ENCODE results near the gene MRPL27.
"Not testable (repeated sequence)": the region's sequence is repeated elsewhere in the genome, so short reads cannot be mapped to it uniquely, and the experiment has no call there.

The MRPL27 gene

GRCh38 chr17:50407921-50408320 lies 34.9 kb upstream of the MRPL27 start:
- FAIRE-seq = no peak
- TF ChIP-seq CTCF (IDR thresholded peaks at IDR 0.05; ENCODE audit: insufficient read depth, missing control alignments) = no peak
- no peak for DNase-seq (ENCODE audit: insufficient read length, low spot score)

- TF ChIP-seq CTCF (IDR thresholded peaks at IDR 0.05; ENCODE audit: insufficient read depth, missing control alignments) = no peak
- FAIRE-seq (no peak), DNase-seq (ENCODE audit: insufficient read length, low spot score) (no peak)
Observed at GRCh38 chr17:50406578-50406977, 33.6 kb upstream of the MRPL27 start.

DNA sequence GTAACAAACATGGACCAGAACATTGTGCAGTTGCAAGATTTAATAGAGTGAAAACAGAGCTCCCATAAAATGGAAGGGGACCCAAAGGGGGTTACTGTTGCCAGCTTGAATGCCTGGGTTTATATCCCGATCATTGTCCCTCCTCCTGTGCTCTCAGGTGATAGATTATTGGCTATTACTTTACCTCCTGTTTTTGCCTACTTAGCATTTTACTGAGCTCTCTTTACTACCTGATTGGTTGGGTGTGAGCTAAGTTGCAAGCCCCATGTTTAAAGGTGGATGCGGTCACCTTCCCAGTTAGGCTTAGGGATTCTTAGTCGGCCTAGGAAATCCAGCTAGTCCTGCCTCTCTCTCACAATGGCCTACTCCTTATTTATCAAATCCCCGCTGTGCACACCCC lies 32.4 kb upstream of the MRPL27 start:
- not testable (repeated sequence) for FAIRE-seq

GRCh38 chr17:50399591-50399990 lies 26.6 kb upstream of the MRPL27 start:
- FAIRE-seq = not testable (repeated sequence)

More for the DNA sequence above, 32.4 kb upstream of the MRPL27 start:
- DNase-seq (ENCODE audit: insufficient read length, low spot score) = not testable (repeated sequence)

DNA sequence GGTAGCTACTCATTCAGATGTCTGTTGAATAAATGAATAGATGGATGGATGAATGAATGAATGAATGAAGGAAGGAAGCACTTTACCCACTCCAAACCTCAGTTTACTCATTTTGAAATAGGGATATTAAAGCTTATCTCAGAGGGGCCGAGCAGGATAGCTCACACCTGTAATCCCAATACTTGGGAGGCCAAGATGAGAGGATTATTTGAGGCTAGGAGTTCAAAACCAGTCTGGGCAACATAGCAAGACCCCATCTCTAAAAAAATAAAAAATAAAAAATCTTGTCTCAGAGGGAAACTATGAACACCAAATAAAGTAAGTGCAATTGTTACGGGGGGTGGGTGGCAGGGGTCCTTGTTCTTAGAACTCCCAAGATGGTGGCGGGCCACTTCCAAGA lies 25.7 kb upstream of the MRPL27 start:
- DNase-seq (ENCODE audit: insufficient read length, low spot score); FAIRE-seq: not testable (repeated sequence)

More at GRCh38 chr17:50399591-50399990, 26.6 kb upstream of the MRPL27 start:
- DNase-seq (ENCODE audit: insufficient read length, low spot score) = not testable (repeated sequence)

- FAIRE-seq (no peak), DNase-seq (ENCODE audit: insufficient read length, low spot score) (no peak)
- TF ChIP-seq CTCF (IDR thresholded peaks at IDR 0.05; ENCODE audit: insufficient read depth, missing control alignments) = no peak
Observed at GRCh38 chr17:50397919-50398285, 24.9 kb upstream of the MRPL27 start.

DNA sequence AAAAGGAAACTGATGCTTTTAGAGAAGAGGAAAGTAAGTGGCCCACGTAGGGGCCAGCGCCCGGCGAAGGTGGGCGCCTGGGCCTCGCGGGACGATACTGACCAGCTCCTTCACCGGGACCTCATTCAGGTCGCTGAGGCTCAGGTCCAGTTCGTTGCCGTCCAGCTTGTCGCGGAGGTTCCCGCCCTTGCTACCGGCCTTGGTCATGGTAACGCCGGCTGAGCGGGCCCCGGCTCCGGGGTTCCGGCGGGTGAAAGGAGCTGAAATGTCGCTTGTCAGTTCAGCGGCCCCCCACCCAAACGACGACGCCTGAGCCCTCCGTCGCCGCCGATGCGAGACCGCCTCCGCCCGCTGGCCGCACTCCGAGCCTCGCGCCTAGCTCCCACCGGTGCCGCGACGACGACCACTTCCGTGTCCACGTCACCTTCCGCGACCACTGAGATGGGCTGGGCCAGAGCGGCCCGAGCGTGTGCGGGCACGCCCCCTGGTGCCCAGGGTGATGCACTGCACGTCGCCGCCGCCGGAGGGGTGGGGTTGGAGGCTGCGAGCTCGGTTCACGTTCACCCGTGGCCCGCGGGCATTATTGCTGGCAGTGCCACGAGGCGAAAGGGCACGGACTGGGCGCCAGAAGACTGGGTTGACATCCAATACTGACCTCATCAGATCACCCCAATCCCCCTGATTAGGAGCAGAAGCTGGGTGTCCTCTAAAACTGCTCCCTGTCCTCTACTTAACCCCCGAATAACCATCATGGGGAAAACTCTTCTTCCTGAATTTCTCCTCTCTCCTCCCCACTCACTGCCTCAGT lies 24.3 kb upstream of the MRPL27 start, which contains the start of gene LRRC59:
Gene LRRC59, minus strand, starts transcription at position 413 of the 808 bp plus-strand sequence. Its CDS starts 206 bp downstream, at position 207.
- no peak for FAIRE-seq
- peak; percentile 99 for TF ChIP-seq CTCF (IDR thresholded peaks at IDR 0.05; ENCODE audit: insufficient read depth, missing control alignments)
- peak; percentile 65 for DNase-seq (ENCODE audit: insufficient read length, low spot score)

DNA sequence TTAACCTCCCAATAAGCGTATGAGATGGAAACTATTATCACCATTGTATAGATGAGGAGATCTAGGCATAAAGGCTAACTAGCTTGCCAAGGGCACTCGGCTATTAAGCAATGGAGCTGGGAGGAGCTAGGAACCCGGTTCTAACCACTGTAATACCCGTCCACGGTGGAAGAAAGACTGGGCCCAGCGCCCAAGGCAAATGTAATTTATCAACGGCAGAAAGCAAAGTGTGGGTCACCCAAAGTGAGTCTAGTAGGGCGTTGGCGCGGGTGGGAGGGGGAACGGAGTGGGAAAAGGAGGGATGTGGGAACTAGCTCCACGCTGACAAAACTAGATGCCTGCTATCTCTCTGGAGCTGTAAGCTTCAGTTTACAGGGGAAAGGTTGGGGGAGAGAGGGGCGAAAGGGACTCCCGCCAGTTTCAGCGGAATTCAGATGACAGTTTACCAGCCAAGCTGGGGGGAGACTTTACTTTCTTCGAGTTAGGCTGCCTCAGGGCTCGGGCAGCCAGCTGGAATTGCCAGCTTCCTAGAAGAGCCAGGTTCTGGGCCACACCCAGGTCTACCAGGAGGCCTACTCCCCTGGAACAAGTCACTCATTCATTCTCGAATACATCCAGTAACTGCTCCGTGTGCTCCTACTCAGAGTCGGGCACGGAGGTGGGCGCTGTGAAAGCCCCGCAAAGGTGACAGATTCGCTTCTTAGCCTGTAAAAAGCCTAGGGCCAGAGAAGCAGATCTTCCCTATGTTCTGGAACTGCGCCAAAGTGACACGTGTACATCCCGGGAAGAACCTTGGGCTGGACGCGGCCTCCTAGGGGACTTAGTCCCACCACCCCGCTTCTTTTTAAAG lies 23.5 kb upstream of the MRPL27 start:
- FAIRE-seq (no peak), DNase-seq (ENCODE audit: insufficient read length, low spot score) (no peak)
- TF ChIP-seq CTCF (IDR thresholded peaks at IDR 0.05; ENCODE audit: insufficient read depth, missing control alignments) = no peak
